ENCODE measurements around the gene CC2D1A. TPM values are rescaled to one million over a fixed set of nuclear protein-coding genes. Genes with fewer than 3 reads are reported as not detected.
A peak's percentile ranks its signal among the peaks of the same experiment; 100 is the strongest.

Gene CC2D1A
- total RNA-seq, result 10 to 100 TPM; 30.2 to 34.3 TPM

- Mint-ChIP-seq H3K4me3 (peak within 1 kb of the TSS; percentile 75), H3K9me3 (ENCODE audit: low read depth) (peaks cover 1% of the 10 kb centered on the region), H3K27ac (peak within 1 kb of the TSS; percentile 93), H3K36me3 (ENCODE audit: low read depth) (peaks cover 8% of the 10 kb centered on the region), H3K4me1 (peaks cover 14% of the 10 kb centered on the region), H3K27me3 (no peaks in the 10 kb centered on the region)
- ATAC-seq (peak; percentile 97), DNase-seq (peak; percentile 99)
- intact Hi-C loops (cut with DNase I, micrococcal nuclease), result loop anchor here in 1 of 2 experiments (1.0 kb wide), 8 partner anchors 15 to 175 kb away; partner anchors contain the start of genes DCAF15 and RFX1
- ChIA-PET POLR2A (interaction anchor here (0.7 kb wide), 1 partner anchor 133 kb away, joined by 3 read pairs; no protein-coding TSS in a partner anchor), CTCF (interaction anchor here (0.5 to 1.3 kb wide), 6 partner anchors 10 to 156 kb away, joined by 3 read pairs; partner anchors contain the start of genes IL27RA and PALM3)
Measured at GRCh38 chr19:13905634-13906520, at the start of gene CC2D1A, which contains the start of gene BRME1. CC2D1A (plus strand) TSS chr19:13906201; CDS start chr19:13906442, 241 bp downstream. BRME1 (minus strand) TSS chr19:13906117; CDS start chr19:13904892, 1,225 bp downstream.

GRCh38 chr19:13856497-13856896 is 49.5 kb upstream of the CC2D1A start:
- H3K36me3 Mint-ChIP-seq (ENCODE audit: low read depth), result no peaks in the 10 kb centered on the region
- H3K9me3 Mint-ChIP-seq (ENCODE audit: low read depth), result no peaks in the 10 kb centered on the region
- no peak for ATAC-seq
- DNase-seq, result no peak
- intact Hi-C loops (cut with DNase I, micrococcal nuclease), result no loop called here
- H3K27ac Mint-ChIP-seq, result no peak overlapping the region
- H3K4me3 Mint-ChIP-seq, result no peak overlapping the region
- no peaks in the 10 kb centered on the region for H3K27me3 Mint-ChIP-seq
- ChIA-PET CTCF (interaction anchor here (0.7 to 1.4 kb wide), 2 partner anchors 17 to 72 kb away, joined by 3 to 6 read pairs; no protein-coding TSS in a partner anchor), POLR2A (no interaction called here)
- peaks cover 14% of the 10 kb centered on the region for H3K4me1 Mint-ChIP-seq

DNA sequence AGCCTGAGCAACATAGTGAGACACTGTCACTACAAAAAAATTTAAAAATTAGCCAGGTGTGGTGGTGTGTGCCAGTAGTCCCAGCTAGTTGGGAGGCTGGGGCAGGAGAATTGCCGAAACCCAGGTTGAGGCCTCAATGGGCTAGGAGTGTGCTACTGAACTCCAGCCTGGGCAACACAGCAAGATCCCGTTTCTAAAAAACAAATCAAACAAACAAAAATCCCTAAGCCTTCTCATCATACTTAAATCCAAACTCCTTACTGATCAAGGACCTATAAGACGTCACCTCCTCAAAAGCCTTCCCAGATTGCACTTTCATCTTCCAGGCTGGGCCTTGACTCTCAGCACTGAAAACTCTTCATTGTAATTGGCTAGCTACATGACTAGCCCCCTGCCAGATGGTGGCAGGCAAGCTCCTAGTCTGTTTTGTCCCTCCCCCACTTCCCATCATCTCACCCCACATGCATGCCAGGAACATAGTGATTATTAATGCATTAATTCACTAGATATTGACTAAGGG is 46.6 kb upstream of the CC2D1A start:
- Mint-ChIP-seq H3K4me1 (peaks cover 29% of the 10 kb centered on the region), H3K36me3 (ENCODE audit: low read depth) (no peaks in the 10 kb centered on the region), H3K9me3 (ENCODE audit: low read depth) (no peaks in the 10 kb centered on the region), H3K27me3 (peaks cover 13% of the 10 kb centered on the region), H3K4me3 (no peak overlapping the region), H3K27ac (peak overlapping the region; percentile 1)
- DNase-seq (no peak), ATAC-seq (no peak)
- ChIA-PET POLR2A (interaction anchor here (0.5 kb wide), 1 partner anchor 72 kb away, joined by 3 read pairs; no protein-coding TSS in a partner anchor), CTCF (interaction anchor here (0.6 to 6.8 kb wide), 6 partner anchors 8 to 800 kb away, joined by 3 to 105 read pairs (median 4); partner anchors contain the start of gene C19orf53)
- intact Hi-C loops (cut with DNase I, micrococcal nuclease), result no loop called here

DNA sequence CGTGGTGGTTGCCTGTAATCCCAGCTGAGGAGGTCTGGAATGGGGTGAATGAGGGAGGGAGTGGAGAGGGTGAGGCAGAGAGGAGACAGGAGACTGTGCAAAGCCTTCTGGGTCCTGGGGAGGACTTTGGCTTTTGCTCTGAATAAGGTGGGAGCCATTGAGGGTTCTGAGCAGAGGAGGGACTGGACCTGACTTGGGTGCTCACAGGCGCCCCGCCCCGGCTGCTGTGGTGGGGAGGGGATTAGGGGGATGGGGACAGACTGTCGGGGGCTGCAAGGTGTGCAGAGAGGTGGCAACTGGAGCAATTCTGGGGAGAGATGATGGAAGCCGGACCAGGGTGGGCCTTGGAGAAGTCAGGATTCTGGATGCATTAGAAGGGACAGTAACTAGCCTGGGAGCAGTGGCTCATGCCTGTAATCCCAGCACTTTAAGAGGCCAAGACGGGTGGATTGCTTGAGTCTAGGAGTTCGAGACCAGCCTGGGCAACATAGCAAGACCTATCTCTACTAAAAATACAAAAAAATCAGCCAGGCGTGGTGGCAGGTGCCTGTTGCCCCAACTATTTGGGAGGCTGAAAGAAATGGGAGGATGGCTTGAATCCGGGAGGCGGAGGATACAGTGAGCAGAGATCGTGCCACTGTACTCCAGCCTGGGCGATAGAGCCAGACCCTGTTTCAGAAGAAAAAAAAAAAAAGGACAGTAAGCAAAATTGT is 45.2 kb upstream of the CC2D1A start:
- POLR2A ChIA-PET, result interaction anchor here (0.6 to 2.5 kb wide), 5 partner anchors 14 to 113 kb away, joined by 3 to 21 read pairs (median 6); a partner anchor contains a TSS
- Mint-ChIP-seq H3K4me3 (peak overlapping the region; percentile 85), H3K36me3 (ENCODE audit: low read depth) (no peaks in the 10 kb centered on the region), H3K4me1 (peaks cover 33% of the 10 kb centered on the region), H3K27ac (peak overlapping the region; percentile 96), H3K27me3 (peaks cover 17% of the 10 kb centered on the region), H3K9me3 (ENCODE audit: low read depth) (no peaks in the 10 kb centered on the region)
- no peak for DNase-seq
- intact Hi-C loops (cut with DNase I, micrococcal nuclease), result loop anchor here (1.0 to 5.0 kb wide), 3 partner anchors 10 to 584 kb away; no protein-coding TSS in a partner anchor
- no peak for ATAC-seq
- CTCF ChIA-PET, result interaction anchor here (0.5 to 6.8 kb wide), 16 partner anchors 9 to 1015 kb away, joined by 3 to 105 read pairs (median 6); partner anchors contain the start of genes C19orf53 and ZSWIM4

- intact Hi-C loops (cut with DNase I, micrococcal nuclease), result loop anchor here (1.0 to 5.0 kb wide), 3 partner anchors 10 to 584 kb away; no protein-coding TSS in a partner anchor
- Mint-ChIP-seq H3K27me3 (peaks cover 21% of the 10 kb centered on the region), H3K9me3 (ENCODE audit: low read depth) (no peaks in the 10 kb centered on the region), H3K4me1 (peaks cover 36% of the 10 kb centered on the region), H3K36me3 (ENCODE audit: low read depth) (no peaks in the 10 kb centered on the region), H3K27ac (peak overlapping the region; percentile 96), H3K4me3 (peak overlapping the region; percentile 85)
- ChIA-PET POLR2A (interaction anchor here (0.6 to 2.5 kb wide), 7 partner anchors 15 to 114 kb away, joined by 3 to 21 read pairs (median 6); partner anchors contain the start of gene C19orf53), CTCF (interaction anchor here (0.5 to 6.8 kb wide), 14 partner anchors 9 to 554 kb away, joined by 3 to 105 read pairs (median 9); partner anchors contain the start of genes C19orf53 and ZSWIM4)
- DNase-seq (peak; percentile 36), ATAC-seq (peak; percentile 11)
Measured at GRCh38 chr19:13861392-13861713, 44.6 kb upstream of the CC2D1A start.

DNA sequence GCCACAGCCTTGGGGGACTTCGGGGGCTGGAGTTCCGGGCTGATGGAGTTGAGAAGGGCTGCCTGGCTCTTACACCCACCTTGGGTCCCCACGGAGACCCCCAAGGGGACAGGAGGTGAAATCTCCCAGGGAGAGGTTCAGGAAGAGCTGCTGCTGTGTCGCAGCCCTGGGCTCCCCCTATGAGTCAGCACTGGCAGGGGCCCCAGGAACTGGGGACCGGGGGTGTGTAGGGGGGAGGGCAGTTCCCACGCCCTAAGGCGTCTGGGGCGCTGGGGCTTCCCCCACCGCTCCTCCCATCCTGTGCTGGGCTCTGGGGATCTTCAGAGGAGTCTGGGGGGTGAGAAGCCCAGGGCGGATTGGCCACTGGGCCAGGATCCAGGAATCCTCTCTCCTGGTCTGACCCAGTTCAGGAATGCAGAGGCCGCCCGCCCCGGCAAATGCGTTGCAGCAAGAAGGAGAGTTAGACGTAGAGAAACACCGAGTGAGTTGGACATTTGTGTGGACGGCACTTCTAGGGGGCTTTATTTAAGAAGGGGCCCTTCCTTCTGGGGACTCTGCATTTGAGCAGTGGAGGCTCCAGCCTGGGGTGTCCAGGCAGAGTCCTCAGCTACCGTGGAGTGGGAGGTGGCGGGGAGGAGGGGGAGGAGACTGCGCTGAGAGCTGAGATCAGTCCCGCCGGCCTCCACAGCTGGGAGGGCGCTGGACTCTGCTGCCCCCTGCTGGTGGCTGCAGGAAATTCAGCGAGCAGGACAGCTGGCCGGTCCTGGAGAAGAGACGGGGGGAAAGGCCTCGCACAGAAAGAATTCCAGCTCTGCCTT is 44.1 kb upstream of the CC2D1A start:
- DNase-seq, result peak; percentile 94
- H3K27me3 Mint-ChIP-seq, result peaks cover 25% of the 10 kb centered on the region
- POLR2A ChIA-PET, result interaction anchor here (0.6 to 2.5 kb wide), 16 partner anchors 15 to 180 kb away, joined by 3 to 21 read pairs (median 5); partner anchors contain the start of genes C19orf53, MRI1 and ZSWIM4
- peak; percentile 92 for ATAC-seq
- H3K27ac Mint-ChIP-seq, result peak overlapping the region; percentile 96
- CTCF ChIA-PET, result interaction anchor here (0.5 to 6.8 kb wide), 33 partner anchors 10 to 618 kb away, joined by 3 to 105 read pairs (median 5); partner anchors contain the start of genes C19orf53, IL27RA and ZSWIM4
- intact Hi-C loops (cut with DNase I, micrococcal nuclease), result loop anchor here (1.0 to 5.0 kb wide), 9 partner anchors 11 to 585 kb away; a partner anchor contains a TSS
- no peaks in the 10 kb centered on the region for H3K9me3 Mint-ChIP-seq (ENCODE audit: low read depth)
- no peaks in the 10 kb centered on the region for H3K36me3 Mint-ChIP-seq (ENCODE audit: low read depth)
- H3K4me1 Mint-ChIP-seq, result peaks cover 37% of the 10 kb centered on the region
- H3K4me3 Mint-ChIP-seq, result peak overlapping the region; percentile 85

DNA sequence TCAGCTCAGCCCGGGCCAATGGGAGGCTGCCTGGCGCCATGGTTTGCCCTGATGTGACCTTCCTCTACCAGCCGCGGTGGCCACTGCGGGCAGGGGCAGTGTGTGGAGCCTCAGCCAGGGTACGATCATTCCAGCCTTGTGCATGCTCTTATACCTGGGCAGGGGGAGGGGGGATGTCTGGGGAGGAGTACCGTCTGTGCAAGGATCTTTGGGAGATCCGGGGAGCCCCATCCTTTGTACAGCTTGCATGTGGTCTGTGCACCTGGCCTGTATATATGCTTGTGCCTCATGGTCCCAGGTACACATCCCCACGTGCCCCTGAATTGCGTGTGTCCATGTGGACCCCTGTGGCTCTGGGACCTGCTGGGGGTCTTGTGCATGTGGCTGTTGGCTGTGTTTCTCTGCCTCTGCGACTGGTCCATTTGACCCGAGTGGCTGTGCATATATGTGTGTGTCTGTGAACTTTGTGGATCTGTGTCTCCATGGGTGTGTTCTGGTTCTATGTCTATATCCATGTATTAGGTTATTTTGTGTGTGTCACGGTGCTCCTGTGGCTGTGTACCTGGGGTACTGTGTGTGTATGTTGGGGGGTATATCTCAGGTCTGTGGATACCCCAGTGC is 41.8 kb upstream of the CC2D1A start:
- no peak for ATAC-seq
- Mint-ChIP-seq H3K27me3 (peaks cover 34% of the 10 kb centered on the region), H3K36me3 (ENCODE audit: low read depth) (no peaks in the 10 kb centered on the region), H3K4me3 (peak overlapping the region; percentile 51), H3K9me3 (ENCODE audit: low read depth) (no peaks in the 10 kb centered on the region), H3K4me1 (peaks cover 40% of the 10 kb centered on the region), H3K27ac (no peak overlapping the region)
- CTCF ChIA-PET, result interaction anchor here (0.5 to 6.8 kb wide), 7 partner anchors 15 to 281 kb away, joined by 3 to 105 read pairs (median 3); a partner anchor contains a TSS
- DNase-seq, result no peak
- POLR2A ChIA-PET, result no interaction called here
- intact Hi-C loops (cut with DNase I, micrococcal nuclease), result loop anchor here in 1 of 2 experiments (5.0 kb wide), 1 partner anchor 587 kb away; no protein-coding TSS in a partner anchor

DNA sequence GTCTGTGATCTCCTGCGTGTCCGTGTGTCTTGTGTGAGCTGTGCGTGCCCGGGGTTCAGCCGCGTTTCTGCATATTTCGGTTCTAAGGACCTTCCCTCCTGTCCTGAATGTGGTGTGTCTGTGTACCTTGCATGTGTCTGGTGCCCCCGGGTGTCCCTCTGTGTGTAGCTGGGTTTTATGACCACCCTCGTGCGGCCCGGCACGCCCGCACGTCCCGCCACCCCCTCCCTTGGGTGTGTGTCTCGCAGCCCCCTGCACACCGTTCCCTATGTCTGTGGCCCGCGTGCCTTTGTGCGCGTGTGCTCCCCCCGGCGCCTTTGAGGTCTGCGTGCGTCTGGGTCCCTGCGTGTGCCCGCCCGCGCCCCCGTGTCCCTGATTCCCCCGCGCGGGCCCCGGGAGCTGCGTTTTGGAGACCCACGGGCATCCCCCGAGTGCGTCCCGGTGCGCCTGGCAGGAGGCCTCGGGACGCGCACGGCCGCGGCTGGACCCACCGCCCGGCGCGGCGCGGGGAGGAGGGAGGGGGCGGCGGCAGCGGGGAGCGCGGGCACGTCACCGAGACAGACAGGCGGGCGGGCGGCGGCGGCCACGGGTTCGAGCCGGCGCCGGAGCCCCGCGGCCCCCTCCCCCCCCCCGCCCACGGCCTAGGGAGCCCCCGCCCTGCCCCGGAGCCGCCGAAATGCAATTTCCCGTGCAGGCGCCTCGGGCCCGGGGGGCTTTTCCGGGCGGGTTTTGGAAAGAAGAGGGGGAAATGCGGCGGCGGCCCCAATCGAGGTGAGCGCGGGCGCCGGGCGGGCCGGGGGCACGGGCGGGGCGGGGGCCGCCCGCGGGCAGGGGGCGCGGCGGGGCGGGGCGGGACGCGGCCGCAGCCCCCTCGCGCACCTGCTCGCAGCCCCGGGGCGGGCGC is 41.1 kb upstream of the CC2D1A start:
- ATAC-seq (no peak), DNase-seq (no peak)
- peaks cover 38% of the 10 kb centered on the region for H3K4me1 Mint-ChIP-seq
- H3K36me3 Mint-ChIP-seq (ENCODE audit: low read depth), result no peaks in the 10 kb centered on the region
- ChIA-PET CTCF (interaction anchor here (1.4 to 6.8 kb wide), 2 partner anchors 15 to 78 kb away, joined by 3 to 105 read pairs; no protein-coding TSS in a partner anchor), POLR2A (no interaction called here)
- intact Hi-C loops (cut with DNase I, micrococcal nuclease), result loop anchor here in 1 of 2 experiments (5.0 kb wide), 1 partner anchor 588 kb away; no protein-coding TSS in a partner anchor
- H3K27ac Mint-ChIP-seq, result no peak overlapping the region
- H3K9me3 Mint-ChIP-seq (ENCODE audit: low read depth), result no peaks in the 10 kb centered on the region
- peaks cover 36% of the 10 kb centered on the region for H3K27me3 Mint-ChIP-seq
- peak overlapping the region; percentile 51 for H3K4me3 Mint-ChIP-seq

Measured in activated CD4-positive, alpha-beta T cell treated with anti-CD3 and anti-CD28 coated beads for 36 hours (primary cell).